ENCODE results near the gene KCNMA1.

Gene KCNMA1

GRCh38 chr10:77511498-77512218 is 126.0 kb downstream of the KCNMA1 start:
- Mint-ChIP-seq H3K36me3 (ENCODE audit: low read depth) (no peaks in the 10 kb centered on the region), H3K4me3 (no peak overlapping the region), H3K4me1 (ENCODE audit: low read depth) (no peaks in the 10 kb centered on the region), H3K27me3 (ENCODE audit: low read depth) (no peaks in the 10 kb centered on the region), H3K27ac (no peak overlapping the region), H3K9me3 (no peaks in the 10 kb centered on the region)

- no peak overlapping the region for H3K4me3 Mint-ChIP-seq
- no peaks in the 10 kb centered on the region for H3K36me3 Mint-ChIP-seq (ENCODE audit: low read depth)
- H3K4me1 Mint-ChIP-seq (ENCODE audit: low read depth): no peaks in the 10 kb centered on the region
- H3K9me3 Mint-ChIP-seq: no peaks in the 10 kb centered on the region
- no peak overlapping the region for H3K27ac Mint-ChIP-seq
- no peaks in the 10 kb centered on the region for H3K27me3 Mint-ChIP-seq (ENCODE audit: low read depth)
These were observed 126.9 kb downstream of the KCNMA1 start for GRCh38 chr10:77510695-77511094.

GRCh38 chr10:77510294-77510693 is 127.3 kb downstream of the KCNMA1 start:
- no peak overlapping the region for H3K4me3 Mint-ChIP-seq
- no peak overlapping the region for H3K27ac Mint-ChIP-seq

GRCh38 chr10:77509391-77509790 is 128.2 kb downstream of the KCNMA1 start:
- H3K27ac Mint-ChIP-seq: no peak overlapping the region
- no peaks in the 10 kb centered on the region for H3K4me1 Mint-ChIP-seq (ENCODE audit: low read depth)
- H3K4me3 Mint-ChIP-seq: no peak overlapping the region
- no peaks in the 10 kb centered on the region for H3K27me3 Mint-ChIP-seq (ENCODE audit: low read depth)
- H3K36me3 Mint-ChIP-seq (ENCODE audit: low read depth): no peaks in the 10 kb centered on the region
- no peaks in the 10 kb centered on the region for H3K9me3 Mint-ChIP-seq

More at GRCh38 chr10:77510294-77510693, 127.3 kb downstream of the KCNMA1 start:
- H3K27me3 Mint-ChIP-seq (ENCODE audit: low read depth): no peaks in the 10 kb centered on the region
- no peaks in the 10 kb centered on the region for H3K4me1 Mint-ChIP-seq (ENCODE audit: low read depth)
- no peaks in the 10 kb centered on the region for H3K36me3 Mint-ChIP-seq (ENCODE audit: low read depth)
- no peaks in the 10 kb centered on the region for H3K9me3 Mint-ChIP-seq

- Mint-ChIP-seq H3K4me3 (no peak overlapping the region), H3K36me3 (ENCODE audit: low read depth) (no peaks in the 10 kb centered on the region), H3K27me3 (ENCODE audit: low read depth) (no peaks in the 10 kb centered on the region), H3K4me1 (ENCODE audit: low read depth) (no peaks in the 10 kb centered on the region), H3K27ac (no peak overlapping the region), H3K9me3 (no peaks in the 10 kb centered on the region)
These were observed 130.2 kb downstream of the KCNMA1 start for GRCh38 chr10:77507291-77507880.

- Mint-ChIP-seq H3K27me3 (ENCODE audit: low read depth) (no peaks in the 10 kb centered on the region), H3K36me3 (ENCODE audit: low read depth) (no peaks in the 10 kb centered on the region), H3K4me1 (ENCODE audit: low read depth) (no peaks in the 10 kb centered on the region), H3K9me3 (no peaks in the 10 kb centered on the region), H3K4me3 (no peak overlapping the region), H3K27ac (no peak overlapping the region)
These were observed 130.9 kb downstream of the KCNMA1 start for GRCh38 chr10:77506517-77507200.

GRCh38 chr10:77505431-77506334 is 131.9 kb downstream of the KCNMA1 start:
- H3K4me1 Mint-ChIP-seq (ENCODE audit: low read depth): no peaks in the 10 kb centered on the region
- no peaks in the 10 kb centered on the region for H3K27me3 Mint-ChIP-seq (ENCODE audit: low read depth)
- H3K27ac Mint-ChIP-seq: no peak overlapping the region
- no peak overlapping the region for H3K4me3 Mint-ChIP-seq
- H3K9me3 Mint-ChIP-seq: no peaks in the 10 kb centered on the region
- H3K36me3 Mint-ChIP-seq (ENCODE audit: low read depth): no peaks in the 10 kb centered on the region

GRCh38 chr10:77504873-77505257 is 132.7 kb downstream of the KCNMA1 start:
- Mint-ChIP-seq H3K9me3 (no peaks in the 10 kb centered on the region), H3K27me3 (ENCODE audit: low read depth) (no peaks in the 10 kb centered on the region), H3K27ac (no peak overlapping the region), H3K36me3 (ENCODE audit: low read depth) (no peaks in the 10 kb centered on the region), H3K4me1 (ENCODE audit: low read depth) (no peaks in the 10 kb centered on the region), H3K4me3 (no peak overlapping the region)

GRCh38 chr10:77504196-77504872 is 133.3 kb downstream of the KCNMA1 start:
- no peaks in the 10 kb centered on the region for H3K4me1 Mint-ChIP-seq (ENCODE audit: low read depth)
- H3K9me3 Mint-ChIP-seq: no peaks in the 10 kb centered on the region
- H3K27ac Mint-ChIP-seq: no peak overlapping the region
- H3K4me3 Mint-ChIP-seq: no peak overlapping the region
- H3K36me3 Mint-ChIP-seq (ENCODE audit: low read depth): no peaks in the 10 kb centered on the region
- no peaks in the 10 kb centered on the region for H3K27me3 Mint-ChIP-seq (ENCODE audit: low read depth)

GRCh38 chr10:77501846-77502261 is 135.8 kb downstream of the KCNMA1 start:
- Mint-ChIP-seq H3K36me3 (ENCODE audit: low read depth) (no peaks in the 10 kb centered on the region), H3K4me3 (no peak overlapping the region), H3K27me3 (ENCODE audit: low read depth) (no peaks in the 10 kb centered on the region), H3K27ac (no peak overlapping the region), H3K4me1 (ENCODE audit: low read depth) (no peaks in the 10 kb centered on the region), H3K9me3 (no peaks in the 10 kb centered on the region)

GRCh38 chr10:77501152-77501845 is 136.3 kb downstream of the KCNMA1 start:
- Mint-ChIP-seq H3K4me1 (ENCODE audit: low read depth) (no peaks in the 10 kb centered on the region), H3K4me3 (no peak overlapping the region), H3K9me3 (no peaks in the 10 kb centered on the region), H3K27ac (no peak overlapping the region), H3K36me3 (ENCODE audit: low read depth) (no peaks in the 10 kb centered on the region), H3K27me3 (ENCODE audit: low read depth) (no peaks in the 10 kb centered on the region)

GRCh38 chr10:77500754-77501151 is 136.9 kb downstream of the KCNMA1 start:
- Mint-ChIP-seq H3K27ac (no peak overlapping the region), H3K9me3 (no peaks in the 10 kb centered on the region), H3K4me3 (no peak overlapping the region), H3K27me3 (ENCODE audit: low read depth) (no peaks in the 10 kb centered on the region), H3K4me1 (ENCODE audit: low read depth) (no peaks in the 10 kb centered on the region), H3K36me3 (ENCODE audit: low read depth) (no peaks in the 10 kb centered on the region)

GRCh38 chr10:77498829-77499228 is 138.8 kb downstream of the KCNMA1 start:
- H3K27ac Mint-ChIP-seq: no peak overlapping the region
- H3K36me3 Mint-ChIP-seq (ENCODE audit: low read depth): no peaks in the 10 kb centered on the region
- H3K27me3 Mint-ChIP-seq (ENCODE audit: low read depth): no peaks in the 10 kb centered on the region
- no peaks in the 10 kb centered on the region for H3K4me1 Mint-ChIP-seq (ENCODE audit: low read depth)
- H3K4me3 Mint-ChIP-seq: no peak overlapping the region
- H3K9me3 Mint-ChIP-seq: no peaks in the 10 kb centered on the region

All from T-helper 1 cell treated with Interleukin-12 subunit alpha and Interleukin-12 subunit beta and Interleukin-4 antibody, amounts not matched to agents 30 μg/mL and 1 μg/mL, for 36 hours (primary cell).